GM23338 (cell line): ENCODE measurements around the gene MYO1E. TPM values are rescaled to one million over a fixed set of nuclear protein-coding genes. Genes with fewer than 3 reads are reported as not detected.

Experiments
- ATAC-seq: fragments of 200-7000 bp; cut with Tn5 transposase; 3 replicates; pipeline ENCODE4 v1.9.1; 2020
- DNase-seq: peaks from one replicate; pipeline ENCODE4 v3.0.0-alpha.2; 2015; ENCODE audit warnings: low spot score
- H2AFZ ChIP-seq: fragments of 200-600 bp; sonication (generic); 2 replicates; pipeline ENCODE4 v1.8.0; 2016; ENCODE audit warnings: antibody characterized with exemption, mild to moderate bottlenecking, moderate library complexity
- H3F3A ChIP-seq: fragments of 200-600 bp; sonication (generic); replicated peaks from 2 replicates; pipeline ENCODE4 v1.8.0; 2017; ENCODE audit warnings: antibody characterized with exemption, mixed run types, low read depth
- H3K27ac ChIP-seq: fragments of 200-600 bp; sonication (generic); 2 replicates; pipeline ENCODE4 v1.6.1; 2016; ENCODE audit warnings: low read depth
- H3K27me3 ChIP-seq: fragments of 200-600 bp; sonication (generic); 2 replicates; pipeline ENCODE4 v1.8.0; 2016; ENCODE audit warnings: mild to moderate bottlenecking, mixed run types, moderate library complexity; ENCODE audit not compliant: insufficient read depth
- H3K36me3 ChIP-seq: fragments of 200-600 bp; sonication (generic); 2 replicates; pipeline ENCODE4 v1.8.0; 2016; ENCODE audit warnings: mild to moderate bottlenecking; ENCODE audit not compliant: insufficient read depth
- H3K4me1 ChIP-seq: fragments of 200-600 bp; sonication (generic); 2 replicates; pipeline ENCODE4 v1.8.0; 2016; ENCODE audit warnings: mild to moderate bottlenecking, moderate library complexity; ENCODE audit not compliant: insufficient read depth
- H3K4me2 ChIP-seq: fragments of 200-600 bp; sonication (generic); 2 replicates; pipeline ENCODE4 v1.7.1; 2017; ENCODE audit warnings: mixed run types
- H3K4me3 ChIP-seq: fragments of 200-600 bp; sonication (generic); 2 replicates; pipeline ENCODE4 v1.6.1; 2016; ENCODE audit warnings: mixed run types
- H3K79me2 ChIP-seq: fragments of 200-600 bp; sonication (generic); replicated peaks from 2 replicates; pipeline ENCODE4 v1.8.0; 2017; ENCODE audit warnings: mild to moderate bottlenecking; ENCODE audit not compliant: insufficient read depth
- H3K9me2 ChIP-seq: fragments of 200-600 bp; sonication (generic); 2 replicates; pipeline ENCODE4 v1.8.0; 2017; ENCODE audit not compliant: insufficient read depth
- H4K20me1 ChIP-seq: fragments of 200-600 bp; sonication (generic); replicated peaks from 2 replicates; pipeline ENCODE4 v1.8.0; 2017; ENCODE audit warnings: mild to moderate bottlenecking; ENCODE audit not compliant: insufficient read depth
- H3K27ac Mint-ChIP-seq: 2 replicates; pipeline ENCODE4 v1.8.0; 2020; ENCODE audit warnings: inconsistent platforms, mild to moderate bottlenecking, moderate library complexity, mixed read lengths
- H3K27me3 Mint-ChIP-seq: 3 replicates; pipeline ENCODE4 v1.8.0; 2022; ENCODE audit warnings: low read depth, mild to moderate bottlenecking, moderate library complexity, mixed read lengths, inconsistent platforms; ENCODE audit not compliant: insufficient read depth, poor library complexity
- H3K36me3 Mint-ChIP-seq: 3 replicates; pipeline ENCODE4 v1.8.0; 2021; ENCODE audit warnings: low read depth, mild to moderate bottlenecking, inconsistent platforms, moderate library complexity, mixed read lengths
- H3K4me1 Mint-ChIP-seq: 3 replicates; pipeline ENCODE4 v1.8.0; 2020; ENCODE audit warnings: mild to moderate bottlenecking, inconsistent platforms, mixed read lengths
- H3K4me3 Mint-ChIP-seq: 3 replicates; pipeline ENCODE4 v1.8.0; 2021; ENCODE audit warnings: moderate library complexity, mild to moderate bottlenecking, inconsistent platforms, mixed read lengths
- H3K9me3 Mint-ChIP-seq: 3 replicates; pipeline ENCODE4 v1.8.0; 2020; ENCODE audit warnings: moderate library complexity, mild to moderate bottlenecking, inconsistent platforms, mixed read lengths
- CREB1 ChIP-seq: fragments of 250-450 bp; sonication (Bioruptor Pico); IDR thresholded peaks from 2 replicates; pipeline ENCODE4 v1.5.0; 2020; ENCODE audit warnings: low read depth, mild to moderate bottlenecking, moderate library complexity
- CTCF ChIP-seq, 2 experiments: fragments of 200-600 bp in 1 of 2; sonication (generic) in 1 of 2; conservative IDR thresholded peaks; 2 replicates each; pipeline versions ENCODE4 v1.5.1 to v1.6.1; 2016 to 2017; ENCODE audit warnings: antibody characterized with exemption in 2 of 2, low read depth in 2 of 2, mild to moderate bottlenecking in 2 of 2, moderate library complexity in 1 of 2
- ETS1 ChIP-seq: IDR thresholded peaks from 2 replicates; pipeline ENCODE4 v1.6.1; 2016; ENCODE audit warnings: antibody characterized with exemption
- EZH2 ChIP-seq: fragments of 200-600 bp; sonication (generic); IDR thresholded peaks from one replicate; pipeline ENCODE4 v1.8.0; 2017; ENCODE audit warnings: antibody characterized with exemption, mild to moderate bottlenecking, low read depth; ENCODE audit not compliant: unreplicated experiment
- EZH2phosphoT487 ChIP-seq: fragments of 200-600 bp; sonication (generic); IDR thresholded peaks from one replicate; pipeline ENCODE4 v1.8.1; 2018; ENCODE audit warnings: antibody characterized with exemption; ENCODE audit not compliant: unreplicated experiment
- JUNB ChIP-seq: IDR thresholded peaks from one replicate; pipeline ENCODE4 v1.6.1; 2016; ENCODE audit warnings: antibody characterized with exemption; ENCODE audit not compliant: unreplicated experiment
- NANOG ChIP-seq: IDR thresholded peaks from 2 replicates; pipeline ENCODE4 v1.6.1; 2016; ENCODE audit warnings: antibody characterized with exemption, borderline replicate concordance
- POLR2AphosphoS5 ChIP-seq: IDR thresholded peaks from 2 replicates; pipeline ENCODE4 v1.6.1; 2016; ENCODE audit warnings: antibody characterized with exemption, low read depth
- REST ChIP-seq: IDR thresholded peaks from one replicate; pipeline ENCODE4 v1.6.1; 2018; ENCODE audit warnings: antibody characterized with exemption; ENCODE audit not compliant: unreplicated experiment
- STAT1 ChIP-seq: IDR thresholded peaks from one replicate; pipeline ENCODE4 v1.6.1; 2016; ENCODE audit warnings: antibody characterized with exemption; ENCODE audit not compliant: unreplicated experiment
- ZNF114 ChIP-seq: fragments of 250-450 bp; sonication (Bioruptor Pico); IDR thresholded peaks from 2 replicates; pipeline ENCODE4 v1.5.0; 2020; ENCODE audit warnings: mild to moderate bottlenecking, moderate library complexity
- ZNF331 ChIP-seq: fragments of 250-450 bp; sonication (Bioruptor Pico); IDR thresholded peaks from 2 replicates; pipeline ENCODE4 v1.5.0; 2020; ENCODE audit warnings: low read depth, mild to moderate bottlenecking, moderate library complexity
- ZNF462 ChIP-seq: fragments of 250-450 bp; sonication (Bioruptor Pico); IDR thresholded peaks from 2 replicates; pipeline ENCODE4 v1.5.0; 2020; ENCODE audit warnings: mild to moderate bottlenecking, moderate library complexity
- polyA plus RNA-seq: library from polyadenylated mRNA; unstranded; fragments of >200 nt; fragmentation: Nextera tagmentation; extraction: Ambion mirVana; gene quantifications from 2 replicates; pipeline ENCODE4 v1.2.1, GENCODE V29; 2016
- total RNA-seq: library from RNA; depleted of rRNA; stranded (reverse); fragments of >200 nt; shearing (Covaris generic); gene quantifications from 2 replicates; pipeline ENCODE4 v1.2.3, GENCODE V29; 2014

The MYO1E gene
- total and polyA plus RNA-seq, 2 experiments from 2014 or later = 68.3 to 131 TPM

GRCh38 chr15:59329570-59330350, 42.9 kb downstream of the MYO1E start:
- Histone ChIP-seq H3F3A (no peaks in the 10 kb centered on the region), H3K79me2 (peaks cover 82% of the 10 kb centered on the region), H3K4me2 (no peak overlapping the region; the same call in 1 of the 2 replicates), H3K9me2 (no peaks in the 10 kb centered on the region), H3K4me1 (peaks cover 33% of the 10 kb centered on the region), H3K4me3 (no peak overlapping the region), H2AFZ (no peak overlapping the region), H3K27ac (no peak overlapping the region), H3K36me3 (no peaks in the 10 kb centered on the region), H4K20me1 (no peaks in the 10 kb centered on the region; the same call in none of the 2 replicates), H3K27me3 (no peaks in the 10 kb centered on the region)
- Mint-ChIP-seq H3K4me1 (peaks cover 52% of the 10 kb centered on the region; the same call in 2 of the 3 replicates), H3K36me3 (no peaks in the 10 kb centered on the region), H3K9me3 (no peaks in the 10 kb centered on the region), H3K27ac (no peak overlapping the region), H3K4me3 (no peak overlapping the region), H3K27me3 (peaks cover 4% of the 10 kb centered on the region)
- DNase-seq (no peak), ATAC-seq (no peak)
- no peak for TF ChIP-seq NANOG
- no peak for TF ChIP-seq CTCF (conservative IDR thresholded peaks at IDR 0.05; ENCODE audit: low read depth in 2 of 2)
- TF ChIP-seq JUNB = no peak
- TF ChIP-seq ZNF331 = no peak
- TF ChIP-seq ETS1 = no peak
- TF ChIP-seq CREB1 (CRISPR knock-in tag) = no peak
- TF ChIP-seq STAT1 = no peak
- TF ChIP-seq ZNF462 (CRISPR knock-in tag) = no peak
- no peak for TF ChIP-seq ZNF114 (CRISPR knock-in tag)
- no peak for TF ChIP-seq EZH2phosphoT487
- TF ChIP-seq POLR2AphosphoS5 = no peak
- TF ChIP-seq EZH2 = no peak
- TF ChIP-seq REST = no peak
